K562 (cell line): ENCODE data around the gene ECT2L.

ENCODE experiments used
- CTCF ChIP-seq, 3 experiments: IDR thresholded peaks in 2 of 3; conservative IDR thresholded peaks in 1 of 3; 2 replicates each; pipeline ENCODE4 v1.5.1; 2011 to 2012; ENCODE audit warnings: low read length in 3 of 3, mild to moderate bottlenecking in 3 of 3, control low read depth in 2 of 3, improper control_type of control experiment in 1 of 3, inconsistent platforms in 1 of 3, low read depth in 1 of 3, mixed read lengths in 1 of 3, moderate library complexity in 1 of 3; ENCODE audit not compliant: insufficient read depth in 2 of 3
- EZH2 ChIP-seq: IDR thresholded peaks from 2 replicates; pipeline ENCODE4 v1.6.1; 2012; ENCODE audit warnings: low read depth, mild to moderate bottlenecking, inconsistent platforms, low read length, borderline replicate concordance
- HIVEP1 ChIP-seq: fragments of 250-450 bp; sonication (Bioruptor Pico); IDR thresholded peaks from 2 replicates; pipeline ENCODE4 v1.4.0; 2020; ENCODE audit warnings: mild to moderate bottlenecking
- JUN ChIP-seq, 2 experiments: sonication (generic) in 1 of 2; formaldehyde crosslinking in 1 of 2; IDR thresholded peaks; 2 replicates each; pipeline versions ENCODE4 v1.6.1 to v1.8.0; 2012 to 2022; ENCODE audit warnings: borderline replicate concordance in 2 of 2, mild to moderate bottlenecking in 2 of 2, improper control_type of control experiment in 1 of 2, low read depth in 1 of 2, low read length in 1 of 2, missing genetic modification reagents in 1 of 2
- KLF13 ChIP-seq: fragments of 450-650 bp; IDR thresholded peaks from 2 replicates; pipeline ENCODE4 v1.6.1; 2016; ENCODE audit warnings: missing genetic modification characterization, low read depth, mild to moderate bottlenecking, missing compliant biosample characterization, moderate library complexity, borderline replicate concordance
- MEIS2 ChIP-seq: fragments of 450-650 bp; IDR thresholded peaks from 2 replicates; pipeline ENCODE4 v1.6.1; 2014; ENCODE audit warnings: mild to moderate bottlenecking; ENCODE audit not compliant: partially characterized antibody
- NFE2 ChIP-seq: IDR thresholded peaks from 2 replicates; pipeline ENCODE4 v1.6.1; 2014; ENCODE audit warnings: antibody characterized with exemption, low read depth
- POLR2A ChIP-seq: fragments of 450-650 bp; conservative IDR thresholded peaks from 2 replicates; pipeline ENCODE4 v1.6.1; 2016
- RFX1 ChIP-seq: fragments of 450-650 bp; IDR thresholded peaks from 2 replicates; pipeline ENCODE4 v1.6.1; 2016; ENCODE audit warnings: mild to moderate bottlenecking, moderate library complexity
- TAF7 ChIP-seq: fragments of 450-650 bp; IDR thresholded peaks from 2 replicates; pipeline ENCODE4 v1.6.1; 2016; ENCODE audit warnings: missing genetic modification characterization, missing compliant biosample characterization
- TEAD1 ChIP-seq, 2 experiments: fragments of 450-650 bp in 1 of 2; sonication (generic) in 1 of 2; formaldehyde crosslinking; IDR thresholded peaks; 2 replicates each; pipeline versions ENCODE4 v1.4.0 to v1.8.0; 2020 to 2022; ENCODE audit warnings: mild to moderate bottlenecking in 2 of 2, missing genetic modification reagents in 1 of 2
- ZNF717 ChIP-seq: fragments of 250-450 bp; sonication (Bioruptor Pico); IDR thresholded peaks from 2 replicates; pipeline ENCODE4 v1.5.0; 2021

GRCh38 chr6:138811866-138812265 is 16.0 kb downstream of the ECT2L start:
- TF ChIP-seq CTCF (IDR thresholded peaks at IDR 0.05 in 2 of 3, conservative IDR thresholded peaks at IDR 0.05 in 1 of 3; ENCODE audit: insufficient read depth in 2 of 3, low read depth in 1 of 3, low read length in 3 of 3) (no peak), HIVEP1 (CRISPR knock-in tag) (no peak), POLR2A (no peak), JUN (IDR thresholded peaks at IDR 0.05; ENCODE audit: borderline replicate concordance, low read depth, low read length) (no peak), JUN (CRISPR knock-in tag; IDR thresholded peaks at IDR 0.05; ENCODE audit: borderline replicate concordance) (no peak), RFX1 (no peak), KLF13 (no peak), EZH2 (no peak), NFE2 (no peak), TAF7 (tag) (no peak), ZNF717 (no peak), MEIS2 (no peak), TEAD1 (CRISPR knock-in tag; IDR thresholded peaks at IDR 0.05) (no peak)
